Mucosa of descending colon (tissue), 3 donors: ENCODE data around the gene MPPED2. TPM values are rescaled to one million over a fixed set of nuclear protein-coding genes. Genes with fewer than 3 reads are reported as not detected.

Experiments
- ATAC-seq: fragments of 200-7000 bp; cut with Tn5 transposase; one replicate; pipeline ENCODE4 v1.9.1; 2020; ENCODE audit warnings: mild to moderate bottlenecking, moderate library complexity
- DNase-seq, 3 donors: peaks; one replicate each; pipeline ENCODE4 v3.0.0-alpha.2; 2020
- H3K36me3 ChIP-seq: fragments of 200-600 bp; one replicate; pipeline ENCODE4 v1.8.0; 2021; ENCODE audit warnings: low read depth, mild to moderate bottlenecking
- H3K4me1 ChIP-seq: fragments of 200-600 bp; one replicate; pipeline ENCODE4 v1.8.0; 2021; ENCODE audit warnings: low read depth, mild to moderate bottlenecking
- H3K4me3 ChIP-seq: fragments of 200-600 bp; one replicate; pipeline ENCODE4 v1.8.0; 2021; ENCODE audit warnings: mild to moderate bottlenecking
- H3K9me3 ChIP-seq: fragments of 200-600 bp; one replicate; pipeline ENCODE4 v1.8.0; 2021; ENCODE audit warnings: mild to moderate bottlenecking
- CTCF ChIP-seq: fragments of 200-600 bp; IDR thresholded peaks from one replicate; pipeline ENCODE4 v1.8.0; 2022; ENCODE audit warnings: antibody characterized with exemption, mild to moderate bottlenecking
- intact Hi-C, 2 donors: fragments of 100-400 bp; cut with DNase I in 1 of 2; cut with micrococcal nuclease in 1 of 2; formaldehyde crosslinking; loops; one replicate each; pipeline versions ENCODE4 v1.11.0 to v1.11.1; 2022; cut with DNase I, micrococcal nuclease
- total RNA-seq, 3 donors: library from RNA; stranded (reverse); fragmentation: NEBNext Ultra II Directional in 2 of 3; extraction: Animal tissue kit (Norgen Biotek cat#: 25700) in 2 of 3; gene quantifications; one replicate each; pipeline versions ENCODE4 v1.2.1 to v1.2.4, GENCODE V29; 2021 to 2023
- donor health status: DM: no; HTN: no; CAD: no; lungs with moderate emphysema.
- donor health status: DM: no; HTN: no; CAD: no.
- donor health status: DM: no; HTN: yes; CAD: no.

The MPPED2 gene
- total RNA-seq, 3 donors from 2014 or later, result 0.64 to 10.1 (median 1.6) TPM

GRCh38 chr11:30594646-30595411 lies 8.7 kb upstream of the MPPED2 start:
- Histone ChIP-seq H3K4me1 (no peaks in the 10 kb centered on the region), H3K36me3 (no peaks in the 10 kb centered on the region), H3K9me3 (no peaks in the 10 kb centered on the region), H3K4me3 (no peak overlapping the region)
- intact Hi-C loops, result no loop called here
- TF ChIP-seq CTCF, result no peak
- DNase-seq (no peak), ATAC-seq (no peak)

GRCh38 chr11:30587269-30587812 lies 1.2 kb upstream of the MPPED2 start:
- H3K9me3 ChIP-seq, result no peaks in the 10 kb centered on the region
- H3K4me1 ChIP-seq, result peaks cover 15% of the 10 kb centered on the region
- no peak overlapping the region for H3K4me3 ChIP-seq
- no peak for ATAC-seq
- intact Hi-C loops, result no loop called here
- DNase-seq, result no peak
- TF ChIP-seq CTCF, result no peak
- no peaks in the 10 kb centered on the region for H3K36me3 ChIP-seq

GRCh38 chr11:30585892-30586250 lies 282 bp downstream of the MPPED2 start:
- ATAC-seq (peak; percentile 61), DNase-seq (peak in 1 of 3 donors; percentile 44)
- Histone ChIP-seq H3K4me3 (no peak overlapping the region), H3K4me1 (peaks cover 15% of the 10 kb centered on the region), H3K9me3 (no peaks in the 10 kb centered on the region), H3K36me3 (no peaks in the 10 kb centered on the region)
- intact Hi-C loops, result no loop called here
- no peak for TF ChIP-seq CTCF

GRCh38 chr11:30585125-30585891 lies 845 bp downstream of the MPPED2 start:
- peak in 2 of 3 donors; percentile 30 to 41 for DNase-seq

More at GRCh38 chr11:30585125-30585891, 845 bp downstream of the MPPED2 start:
- intact Hi-C loops, result no loop called here
- H3K36me3 ChIP-seq, result no peaks in the 10 kb centered on the region
- peak; percentile 53 for ATAC-seq
- H3K9me3 ChIP-seq, result no peaks in the 10 kb centered on the region
- no peak overlapping the region for H3K4me3 ChIP-seq
- no peak for TF ChIP-seq CTCF
- H3K4me1 ChIP-seq, result peaks cover 15% of the 10 kb centered on the region
